Gastroesophageal sphincter (tissue), 4 donors: ENCODE measurements around the gene MVD. TPM values are rescaled to one million over a fixed set of nuclear protein-coding genes. Genes with fewer than 3 reads are reported as not detected.

Experiments
- ATAC-seq: fragments of 150-250 bp; one replicate; pipeline ENCODE4 v1.9.1; 2016; ENCODE audit warnings: mild to moderate bottlenecking, moderate library complexity
- H3K27ac ChIP-seq, 4 donors: fragments of 200-600 bp; sonication (generic) in 3 of 4; 1 replicate in 3 of 4; 2 replicates in 1 of 4; pipeline ENCODE4 v1.5.1; 2016 to 2019
- H3K27me3 ChIP-seq: fragments of 200-600 bp; sonication (generic); one replicate; pipeline ENCODE4 v1.5.1; 2019
- H3K36me3 ChIP-seq, 2 donors: fragments of 200-600 bp; sonication (generic); one replicate each; pipeline ENCODE4 v1.5.1; 2019; ENCODE audit warnings: control low read depth in 1 of 2
- H3K4me1 ChIP-seq, 3 donors: fragments of 200-600 bp; sonication (generic); 1 replicate in 2 of 3; 2 replicates in 1 of 3; pipeline ENCODE4 v1.5.1; 2016 to 2019; ENCODE audit warnings: control low read depth in 2 of 3
- H3K4me3 ChIP-seq, 2 donors: fragments of 200-600 bp; sonication (generic); one replicate each; pipeline ENCODE4 v1.5.1; 2019; ENCODE audit warnings: mild to moderate bottlenecking in 1 of 2, moderate library complexity in 1 of 2
- H3K9me3 ChIP-seq, 3 donors: fragments of 200-600 bp; sonication (generic); one replicate each; pipeline ENCODE4 v1.5.1; 2017 to 2019; ENCODE audit warnings: control low read depth in 2 of 3
- CTCF ChIP-seq, 4 experiments: fragments of 200-600 bp in 2 of 4; fragments of 450-650 bp in 2 of 4; sonication (generic) in 1 of 4; IDR thresholded peaks; one replicate each; pipeline ENCODE4 v1.5.1; 2017 to 2019; ENCODE audit warnings: antibody characterized with exemption in 4 of 4, mild to moderate bottlenecking in 2 of 4, moderate library complexity in 2 of 4
- EP300 ChIP-seq: sonication (generic); formaldehyde crosslinking; IDR thresholded peaks from one replicate; pipeline ENCODE4 v1.6.1; 2017; ENCODE audit warnings: antibody characterized with exemption, mild to moderate bottlenecking
- POLR2A ChIP-seq, 2 donors: fragments of 450-650 bp; IDR thresholded peaks; one replicate each; pipeline ENCODE4 v1.6.1; 2017; ENCODE audit warnings: antibody characterized with exemption in 2 of 2, mild to moderate bottlenecking in 2 of 2, moderate library complexity in 1 of 2
- POLR2AphosphoS5 ChIP-seq: sonication (generic); formaldehyde crosslinking; IDR thresholded peaks from one replicate; pipeline ENCODE4 v1.6.1; 2017; ENCODE audit warnings: antibody characterized with exemption
- WGBS, 2 donors: methylation state at CpG; one replicate each; pipeline ENCODE4 v1.1.5; 2018; ENCODE audit warnings: low coverage in 1 of 2; 5-methylcytosine and 5-hydroxymethylcytosine counted together
- total RNA-seq, 4 donors: library from RNA; depleted of rRNA; stranded (reverse); fragments of >200 nt; gene quantifications; one replicate each; pipeline ENCODE4 v1.1.0, GENCODE V29; 2016

Gene MVD
- total RNA-seq, 4 donors from 2014 or later = 21.3 to 30.3 (median 26.6) TPM

DNA sequence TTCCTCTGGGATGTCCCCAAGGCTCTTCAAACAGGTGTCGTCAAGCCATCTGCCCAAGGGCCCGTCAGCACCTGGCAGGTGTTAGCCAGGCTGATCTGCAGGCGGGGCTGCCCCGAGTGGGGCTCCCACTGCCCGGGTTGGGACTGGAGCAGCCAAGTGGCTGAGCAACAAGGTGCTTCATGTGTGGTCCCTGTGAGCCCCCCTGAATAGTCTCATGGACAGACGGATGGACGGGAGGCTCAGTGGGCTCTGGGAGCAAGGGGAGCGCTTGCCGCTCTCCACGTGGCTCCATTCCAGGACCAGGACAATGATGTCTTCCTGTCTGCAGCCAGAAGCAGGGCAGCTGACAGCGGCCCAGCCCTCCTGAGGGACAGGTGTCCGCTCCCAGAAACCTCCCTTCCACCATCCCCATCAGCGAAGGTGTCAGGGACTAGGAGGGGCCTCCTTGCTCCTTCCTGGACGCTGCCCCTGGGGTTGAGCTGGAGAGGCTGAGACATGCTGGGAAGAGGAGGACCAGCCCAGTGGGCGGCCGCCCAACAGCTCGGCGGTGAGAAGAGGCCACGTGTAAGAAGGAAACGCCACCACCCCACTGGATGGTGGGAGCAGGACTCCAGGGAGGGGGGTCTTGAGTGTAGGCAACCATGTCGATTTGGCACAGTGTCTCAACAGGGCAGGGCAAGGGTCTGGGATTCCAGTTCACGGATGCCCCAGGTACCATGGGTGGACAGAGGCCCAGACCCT, 13.8 kb upstream of the MVD start:
- 100% methylated on average over 3 of the region's 22 CpGs; no CpG with 5 or more reads in 1 of the 2 donors for WGBS, 2 donors
- H3K27ac ChIP-seq = no peak overlapping the region
- ATAC-seq = no peak
- peaks cover 40% of the 10 kb centered on the region for H3K27me3 ChIP-seq
- H3K9me3 ChIP-seq = no peaks in the 10 kb centered on the region
- TF ChIP-seq POLR2AphosphoS5 (no peak), CTCF (IDR thresholded peaks at IDR 0.05) (no peak), POLR2A (IDR thresholded peaks at IDR 0.05) (no peak), EP300 (no peak)
- H3K4me3 ChIP-seq = no peak overlapping the region
- H3K36me3 ChIP-seq = peaks cover 0 to 18% of the 10 kb centered on the region in 2 donors
- peaks cover 0 to 6% (median 0%) of the 10 kb centered on the region in 3 donors for H3K4me1 ChIP-seq

DNA sequence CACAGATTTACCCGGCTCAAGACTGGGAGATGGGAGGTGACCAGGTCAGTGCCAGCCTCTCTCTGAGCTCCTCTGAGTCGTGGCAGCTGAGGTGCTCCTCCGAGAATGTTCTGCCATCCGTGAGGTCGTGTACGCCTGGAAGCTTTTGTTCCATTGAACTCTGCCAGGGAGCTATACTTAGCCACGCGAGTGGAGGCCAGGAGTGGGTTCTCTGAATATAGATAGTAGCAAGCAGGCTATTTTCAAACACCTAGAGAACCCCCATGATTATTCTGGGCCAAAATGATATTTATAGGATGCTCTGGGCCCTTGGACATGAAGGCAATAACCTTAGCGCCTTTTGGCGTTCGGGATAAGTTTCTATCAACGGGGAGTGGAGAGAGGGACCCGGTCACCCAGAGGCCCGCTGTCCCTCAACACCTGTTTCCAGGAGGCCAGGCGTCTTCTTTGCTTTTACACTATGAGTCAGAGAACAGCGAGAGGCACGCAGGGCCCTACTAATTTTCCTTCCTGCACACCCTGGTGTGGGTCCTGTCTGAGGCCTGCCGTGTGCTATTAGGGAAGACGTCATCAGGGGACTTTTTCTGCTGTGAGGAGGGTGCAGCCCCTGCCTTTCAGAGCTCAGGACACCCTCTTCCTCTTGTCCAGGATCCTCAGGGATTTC, 11.0 kb upstream of the MVD start:
- Histone ChIP-seq H3K4me1 (no peaks in the 10 kb centered on the region), H3K4me3 (no peak overlapping the region), H3K9me3 (no peaks in the 10 kb centered on the region), H3K27ac (no peak overlapping the region), H3K27me3 (peaks cover 11% of the 10 kb centered on the region), H3K36me3 (peaks cover 0 to 18% of the 10 kb centered on the region in 2 donors)
- no peak for TF ChIP-seq POLR2A (IDR thresholded peaks at IDR 0.05)
- TF ChIP-seq EP300 = no peak
- TF ChIP-seq POLR2AphosphoS5 = no peak
- no peak for TF ChIP-seq CTCF (IDR thresholded peaks at IDR 0.05)
- ATAC-seq = no peak
- WGBS, 2 donors = 87% methylated on average over 4 to 5 of the region's 19 CpGs

DNA sequence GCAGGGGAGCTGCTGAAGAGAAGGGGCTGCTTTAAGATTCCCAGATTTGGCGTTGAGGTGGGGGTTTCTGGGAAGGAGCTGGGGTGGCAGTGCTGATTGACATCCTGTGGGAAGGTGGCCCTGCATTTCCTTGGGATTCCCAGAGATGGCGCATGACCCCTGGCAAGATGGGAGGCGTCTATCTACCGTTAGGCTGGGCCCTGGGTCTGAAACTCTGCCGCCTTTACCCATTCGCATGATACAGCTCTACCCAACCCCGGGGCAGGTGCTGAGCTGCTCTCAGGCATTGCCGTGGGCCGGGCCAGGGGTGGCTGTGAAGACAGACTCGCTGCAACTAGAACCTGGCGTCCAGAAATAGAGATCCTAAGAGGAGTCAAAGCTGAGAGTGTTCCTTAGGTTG, 9.9 kb upstream of the MVD start:
- H3K4me1 ChIP-seq = no peaks in the 10 kb centered on the region
- no peak overlapping the region for H3K27ac ChIP-seq
- no peaks in the 10 kb centered on the region for H3K9me3 ChIP-seq
- no peak for ATAC-seq
- no peak for TF ChIP-seq CTCF (IDR thresholded peaks at IDR 0.05)
- no peak for TF ChIP-seq POLR2A (IDR thresholded peaks at IDR 0.05)
- no peak for TF ChIP-seq POLR2AphosphoS5
- 66 to 92% methylated on average over 2 to 10 of the region's 11 CpGs for WGBS, 2 donors
- H3K36me3 ChIP-seq = peaks cover 0 to 22% of the 10 kb centered on the region in 2 donors
- H3K4me3 ChIP-seq = no peak overlapping the region
- H3K27me3 ChIP-seq = peaks cover under 1% of the 10 kb centered on the region

- H3K4me1 ChIP-seq = no peaks in the 10 kb centered on the region
- TF ChIP-seq EP300 = no peak
- TF ChIP-seq POLR2A (IDR thresholded peaks at IDR 0.05) = no peak
- TF ChIP-seq POLR2AphosphoS5 = no peak
- no peak for TF ChIP-seq CTCF (IDR thresholded peaks at IDR 0.05)
- no peak overlapping the region for H3K4me3 ChIP-seq
- WGBS, 2 donors = 100% methylated on average over 2 of the region's 23 CpGs; no CpG with 5 or more reads in 1 of the 2 donors
- no peak for ATAC-seq
- H3K27ac ChIP-seq = no peak overlapping the region
- no peaks in the 10 kb centered on the region for H3K9me3 ChIP-seq
- H3K27me3 ChIP-seq = no peaks in the 10 kb centered on the region
- H3K36me3 ChIP-seq = peaks cover 0 to 22% of the 10 kb centered on the region in 2 donors
Observed at GRCh38 chr16:88671806-88672205, 8.9 kb upstream of the MVD start.
